Breast epithelium (tissue), 4 donors: ENCODE measurements around the gene RBM5. TPM values are rescaled to one million over a fixed set of nuclear protein-coding genes. Genes with fewer than 3 reads are reported as not detected.

Experiments
- DNase-seq, 2 donors: peaks; one replicate each; pipeline ENCODE4 v3.0.0-alpha.2; 2019; ENCODE audit warnings: low spot score in 2 of 2
- H3K27ac ChIP-seq, 2 donors: fragments of 200-600 bp; sonication (generic) in 1 of 2; one replicate each; pipeline ENCODE4 v1.5.1; 2016 to 2019; ENCODE audit warnings: mild to moderate bottlenecking in 1 of 2
- H3K27me3 ChIP-seq, 2 donors: fragments of 200-600 bp; sonication (generic) in 1 of 2; one replicate each; pipeline versions ENCODE4 v1.5.1 to v1.6.0; 2017 to 2019; ENCODE audit warnings: control low read depth in 1 of 2, mild to moderate bottlenecking in 1 of 2
- H3K36me3 ChIP-seq: fragments of 200-600 bp; one replicate; pipeline ENCODE4 v1.5.1; 2019
- H3K4me1 ChIP-seq, 2 donors: fragments of 200-600 bp; sonication (generic); one replicate each; pipeline ENCODE4 v1.5.1; 2016 to 2019; ENCODE audit warnings: control low read depth in 1 of 2
- H3K4me3 ChIP-seq, 3 donors: fragments of 200-600 bp; sonication (generic); 1 replicate in 2 of 3; 2 replicates in 1 of 3; pipeline ENCODE4 v1.5.1; 2016 to 2019; ENCODE audit warnings: mild to moderate bottlenecking in 3 of 3, moderate library complexity in 2 of 3
- H3K9me3 ChIP-seq, 2 donors: fragments of 200-600 bp; sonication (generic) in 1 of 2; one replicate each; pipeline ENCODE4 v1.5.1; 2016 to 2019; ENCODE audit warnings: control low read depth in 1 of 2
- POLR2A ChIP-seq: fragments of 450-650 bp; IDR thresholded peaks from one replicate; pipeline ENCODE4 v1.6.1; 2016; ENCODE audit warnings: antibody characterized with exemption, mild to moderate bottlenecking, moderate library complexity
- POLR2AphosphoS5 ChIP-seq, 3 donors: sonication (generic); formaldehyde crosslinking; IDR thresholded peaks; one replicate each; pipeline ENCODE4 v1.6.1; 2017; ENCODE audit warnings: antibody characterized with exemption in 3 of 3
- intact Hi-C: fragments of 100-400 bp; cut with DNase I; formaldehyde crosslinking; loops from one replicate; pipeline ENCODE4 v1.15.1; 2023; ENCODE audit warnings: low total_unique reads
- total RNA-seq, 3 donors: library from RNA; depleted of rRNA; stranded (reverse); fragments of >200 nt; gene quantifications; one replicate each; pipeline ENCODE4 v1.1.0, GENCODE V29; 2016
- TF ChIP-seq, protein P1 (sequence below), 3 donors: fragments of 450-650 bp; IDR thresholded peaks; one replicate each; pipeline ENCODE4 v1.5.1; 2016 to 2017; ENCODE audit warnings: antibody characterized with exemption in 3 of 3, mild to moderate bottlenecking in 3 of 3, moderate library complexity in 3 of 3

RBM5 gene
- total RNA-seq, 3 donors from 2014 or later, result 214 to 343 (median 296) TPM

DNA sequence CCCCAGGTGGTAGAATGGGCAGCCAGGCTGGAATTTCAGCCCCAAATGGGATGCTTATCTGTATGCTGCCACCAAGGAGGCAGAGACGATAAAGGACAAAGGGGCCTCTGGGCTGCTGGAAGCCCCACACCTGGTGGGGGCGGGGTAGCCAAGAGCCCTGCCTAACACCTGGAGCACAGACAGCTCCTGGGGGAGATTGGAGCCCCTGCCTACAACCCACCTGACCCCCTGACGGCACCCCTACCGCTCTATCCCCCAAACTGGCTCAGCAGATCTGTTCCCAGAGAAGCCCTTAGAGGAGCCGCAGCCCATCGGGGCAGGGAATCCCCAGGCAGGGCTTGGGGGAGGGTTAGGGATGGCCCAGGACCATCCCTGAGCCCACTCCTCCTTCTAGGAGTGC lies 50.6 kb downstream of the RBM5 start:
- no peak overlapping the region for H3K27ac ChIP-seq
- DNase-seq, result no peak
- intact Hi-C loops, result no loop called here

GRCh38 chr3:50139718-50140423 lies 51.2 kb downstream of the RBM5 start:
- no peak for DNase-seq
- H3K36me3 ChIP-seq, result no peaks in the 10 kb centered on the region
- H3K27me3 ChIP-seq, result no peaks in the 10 kb centered on the region
- no peaks in the 10 kb centered on the region for H3K9me3 ChIP-seq
- no peak overlapping the region for H3K27ac ChIP-seq
- TF ChIP-seq POLR2A (no peak), POLR2AphosphoS5 (IDR thresholded peaks at IDR 0.05) (no peak)
- TF ChIP-seq, protein P1, sequence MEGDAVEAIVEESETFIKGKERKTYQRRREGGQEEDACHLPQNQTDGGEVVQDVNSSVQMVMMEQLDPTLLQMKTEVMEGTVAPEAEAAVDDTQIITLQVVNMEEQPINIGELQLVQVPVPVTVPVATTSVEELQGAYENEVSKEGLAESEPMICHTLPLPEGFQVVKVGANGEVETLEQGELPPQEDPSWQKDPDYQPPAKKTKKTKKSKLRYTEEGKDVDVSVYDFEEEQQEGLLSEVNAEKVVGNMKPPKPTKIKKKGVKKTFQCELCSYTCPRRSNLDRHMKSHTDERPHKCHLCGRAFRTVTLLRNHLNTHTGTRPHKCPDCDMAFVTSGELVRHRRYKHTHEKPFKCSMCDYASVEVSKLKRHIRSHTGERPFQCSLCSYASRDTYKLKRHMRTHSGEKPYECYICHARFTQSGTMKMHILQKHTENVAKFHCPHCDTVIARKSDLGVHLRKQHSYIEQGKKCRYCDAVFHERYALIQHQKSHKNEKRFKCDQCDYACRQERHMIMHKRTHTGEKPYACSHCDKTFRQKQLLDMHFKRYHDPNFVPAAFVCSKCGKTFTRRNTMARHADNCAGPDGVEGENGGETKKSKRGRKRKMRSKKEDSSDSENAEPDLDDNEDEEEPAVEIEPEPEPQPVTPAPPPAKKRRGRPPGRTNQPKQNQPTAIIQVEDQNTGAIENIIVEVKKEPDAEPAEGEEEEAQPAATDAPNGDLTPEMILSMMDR (IDR thresholded peaks at IDR 0.05), result no peak
- intact Hi-C loops, result no loop called here
- H3K4me3 ChIP-seq, result no peak overlapping the region
- H3K4me1 ChIP-seq, result peaks cover 4 to 15% of the 10 kb centered on the region in 2 donors

More for the DNA sequence above, 50.6 kb downstream of the RBM5 start:
- H3K27me3 ChIP-seq, result no peaks in the 10 kb centered on the region
- no peaks in the 10 kb centered on the region for H3K9me3 ChIP-seq
- TF ChIP-seq, protein P1 (IDR thresholded peaks at IDR 0.05), result no peak
- no peak for TF ChIP-seq POLR2AphosphoS5 (IDR thresholded peaks at IDR 0.05)
- no peak for TF ChIP-seq POLR2A
- H3K36me3 ChIP-seq, result no peaks in the 10 kb centered on the region
- H3K4me3 ChIP-seq, result no peak overlapping the region
- H3K4me1 ChIP-seq, result peaks cover 4 to 15% of the 10 kb centered on the region in 2 donors

DNA sequence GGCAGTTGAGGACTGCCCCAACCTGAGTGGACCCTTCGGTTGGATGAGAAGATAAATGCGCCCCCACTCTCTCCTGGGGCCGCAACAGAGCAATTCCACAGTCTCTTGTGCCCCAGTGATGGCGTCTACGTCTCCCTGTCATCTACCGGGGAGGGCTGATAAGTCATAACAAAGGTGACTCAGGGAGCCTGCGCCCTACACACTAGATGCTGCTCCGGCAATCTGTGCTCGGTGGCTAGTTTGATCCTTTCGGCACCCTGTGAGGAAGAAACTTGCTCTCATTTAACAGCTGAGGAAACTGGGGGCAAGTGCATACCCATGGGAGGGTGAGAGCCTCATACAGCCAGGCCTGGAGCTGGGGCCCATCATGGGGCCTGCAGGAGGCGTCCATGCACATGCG lies 52.3 kb downstream of the RBM5 start:
- Histone ChIP-seq H3K4me3 (no peak overlapping the region), H3K27ac (no peak overlapping the region), H3K27me3 (no peaks in the 10 kb centered on the region), H3K4me1 (peaks cover 4 to 15% of the 10 kb centered on the region in 2 donors), H3K9me3 (no peaks in the 10 kb centered on the region), H3K36me3 (no peaks in the 10 kb centered on the region)
- TF ChIP-seq, protein P1 (IDR thresholded peaks at IDR 0.05), result no peak
- TF ChIP-seq POLR2A (no peak), POLR2AphosphoS5 (IDR thresholded peaks at IDR 0.05) (no peak)
- DNase-seq, result no peak
- intact Hi-C loops, result no loop called here

DNA sequence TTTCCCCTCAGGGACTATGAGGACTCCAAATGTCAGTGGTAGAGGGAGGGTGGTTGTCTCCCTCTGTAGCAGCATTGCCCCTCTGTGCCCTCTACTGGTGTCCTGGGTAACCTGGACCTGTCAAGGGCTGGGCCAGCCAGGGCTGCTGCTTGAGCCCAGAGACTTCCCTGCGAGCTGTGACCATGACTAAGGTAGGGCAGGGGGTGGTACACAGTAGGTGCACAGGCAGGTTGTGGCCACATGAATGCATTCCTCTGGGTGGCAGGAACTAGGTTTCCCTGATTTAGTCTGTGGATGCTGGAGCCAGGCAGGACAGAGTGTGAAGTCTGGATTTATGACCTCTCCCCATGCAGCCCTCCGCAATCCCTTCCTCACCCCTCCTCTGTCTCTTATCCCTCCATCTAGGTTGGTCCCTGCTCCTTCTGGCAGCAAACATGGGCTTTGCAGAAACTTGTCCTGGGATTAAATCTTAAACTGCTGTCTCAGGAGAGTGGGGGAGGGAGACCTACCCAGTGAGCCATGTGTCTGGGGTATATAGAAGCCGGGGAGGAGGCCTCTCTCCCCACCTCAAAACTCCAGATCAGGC lies 57.7 kb downstream of the RBM5 start:
- Histone ChIP-seq H3K27ac (no peak overlapping the region), H3K27me3 (no peaks in the 10 kb centered on the region), H3K4me3 (no peak overlapping the region), H3K4me1 (peaks cover 4 to 22% of the 10 kb centered on the region in 2 donors), H3K9me3 (no peaks in the 10 kb centered on the region), H3K36me3 (no peaks in the 10 kb centered on the region)
- no peak for DNase-seq
- intact Hi-C loops, result no loop called here
- TF ChIP-seq POLR2A, result no peak
- TF ChIP-seq, protein P1 (IDR thresholded peaks at IDR 0.05), result no peak
- no peak for TF ChIP-seq POLR2AphosphoS5 (IDR thresholded peaks at IDR 0.05)

DNA sequence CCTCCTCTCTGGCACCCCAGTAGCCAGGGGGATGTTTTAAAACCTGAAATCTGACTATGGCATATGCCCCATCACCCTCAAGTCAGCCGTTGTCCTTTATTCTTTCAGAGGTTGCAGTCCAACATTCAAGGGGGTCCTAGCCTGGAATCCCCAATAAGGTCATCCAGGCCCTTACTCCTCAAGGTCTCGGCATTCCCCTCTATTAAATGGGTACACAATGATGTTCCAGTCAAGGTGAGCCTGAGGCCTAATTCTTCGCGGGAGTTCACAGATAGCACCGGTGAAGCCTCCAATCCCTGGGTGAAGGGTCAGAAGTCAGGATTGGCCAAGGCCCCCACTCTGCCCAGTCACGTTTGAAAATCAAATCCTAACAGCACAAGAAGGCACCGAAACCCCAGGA lies 58.3 kb downstream of the RBM5 start:
- Histone ChIP-seq H3K27me3 (no peaks in the 10 kb centered on the region), H3K4me1 (peaks cover 10 to 28% of the 10 kb centered on the region in 2 donors), H3K4me3 (no peak overlapping the region), H3K36me3 (no peaks in the 10 kb centered on the region), H3K9me3 (no peaks in the 10 kb centered on the region), H3K27ac (no peak overlapping the region)
- TF ChIP-seq POLR2A, result no peak
- TF ChIP-seq, protein P1 (IDR thresholded peaks at IDR 0.05), result no peak
- intact Hi-C loops, result no loop called here
- no peak for DNase-seq
